ENCODE results near the gene STOX2. TPM values are rescaled to one million over a fixed set of nuclear protein-coding genes. Genes with fewer than 3 reads are reported as not detected.

STOX2 gene
- total RNA-seq, 5 donors from 2014 or later (not counting 1 experiment from before 2014, with no cell fraction given): 0.22 to 0.50 TPM; not detected in 3

GRCh38 chr4:183909801-183910200 is 4.7 kb downstream of the STOX2 start:
- WGBS (ENCODE audit: insufficient coverage): no CpG with 5 or more reads among the region's 5 CpGs
- Histone ChIP-seq H3K27me3 (replicated peaks in 1 of 2; ENCODE audit: control insufficient read depth in 2 of 2, extremely low read depth in 1 of 2, insufficient read depth in 2 of 2, low read length in 1 of 2) (peaks cover 17 to 26% of the 10 kb centered on the region in 2 experiments), H3K4me1 (ENCODE audit: control insufficient read depth in 1 of 2, extremely low read depth in 1 of 2, insufficient read depth in 2 of 2, low read length in 2 of 2) (peaks cover 2 to 19% of the 10 kb centered on the region in 2 experiments), H3K9me3 (no peaks in the 10 kb centered on the region), H3K36me3 (ENCODE audit: control insufficient read depth in 2 of 2, extremely low read depth in 1 of 2, insufficient read depth in 1 of 2, low read length in 1 of 2) (no peaks in the 10 kb centered on the region), H3K27ac (ENCODE audit: low read length) (no peak overlapping the region), H3K4me3 (ENCODE audit: control insufficient read depth in 1 of 2, extremely low read depth in 1 of 2, low read length in 1 of 2) (no peak overlapping the region)
- ChIA-PET CTCF (no interaction called here), POLR2A (interaction anchor here in 1 of 2 donors (0.7 kb wide), 1 partner anchor 158 kb away, joined by 4 read pairs; no protein-coding TSS in a partner anchor)
- Mint-ChIP-seq H3K9me3 (peaks cover 0 to 4% (median 0%) of the 10 kb centered on the region in 3 donors), H3K36me3 (no peaks in the 10 kb centered on the region), H3K27me3 (peaks cover 27 to 45% of the 10 kb centered on the region in 2 donors), H3K4me3 (no peak overlapping the region), H3K27ac (no peak overlapping the region), H3K4me1 (peaks cover 4 to 7% (median 4%) of the 10 kb centered on the region in 3 donors)
- no peak for ATAC-seq (replicated peaks in 1 of 4)
- DNase-seq: no peak

- POLR2A ChIA-PET: no interaction called here
- H3K4me3 ChIP-seq (ENCODE audit: control insufficient read depth in 1 of 2, extremely low read depth in 1 of 2, low read length in 1 of 2): no peak overlapping the region
- Mint-ChIP-seq H3K4me3 (no peak overlapping the region), H3K36me3 (no peaks in the 10 kb centered on the region), H3K9me3 (peaks cover 0 to 4% (median 2%) of the 10 kb centered on the region in 3 donors), H3K4me1 (peaks cover 0 to under 1% (median 0%) of the 10 kb centered on the region in 3 donors), H3K27ac (no peak overlapping the region), H3K27me3 (peaks cover 20 to 29% of the 10 kb centered on the region in 2 donors)
- H3K4me1 ChIP-seq (ENCODE audit: control insufficient read depth in 1 of 2, extremely low read depth in 1 of 2, insufficient read depth in 2 of 2, low read length in 2 of 2): peaks cover 0 to under 1% of the 10 kb centered on the region in 2 experiments
- WGBS (ENCODE audit: insufficient coverage): 94% methylated on average over 5 of the region's 8 CpGs
- CTCF ChIA-PET: no interaction called here
- ATAC-seq (replicated peaks in 1 of 4) (no peak), DNase-seq (no peak)
- no peaks in the 10 kb centered on the region for H3K9me3 ChIP-seq
- no peak overlapping the region for H3K27ac ChIP-seq (ENCODE audit: low read length)
- no peaks in the 10 kb centered on the region for H3K36me3 ChIP-seq (ENCODE audit: control insufficient read depth in 2 of 2, extremely low read depth in 1 of 2, insufficient read depth in 1 of 2, low read length in 1 of 2)
- H3K27me3 ChIP-seq (replicated peaks in 1 of 2; ENCODE audit: control insufficient read depth in 2 of 2, extremely low read depth in 1 of 2, insufficient read depth in 2 of 2, low read length in 1 of 2): peaks cover 0 to 13% of the 10 kb centered on the region in 2 experiments
These were observed 7.5 kb downstream of the STOX2 start for GRCh38 chr4:183912585-183912984.

- H3K36me3 ChIP-seq (ENCODE audit: control insufficient read depth in 2 of 2, extremely low read depth in 1 of 2, insufficient read depth in 1 of 2, low read length in 1 of 2): no peaks in the 10 kb centered on the region
These were observed 10.9 kb downstream of the STOX2 start for GRCh38 chr4:183915976-183916375.

GRCh38 chr4:183918696-183919095 is 13.6 kb downstream of the STOX2 start:
- WGBS (ENCODE audit: insufficient coverage): 72% methylated on average over 7 of the region's 10 CpGs
- ChIA-PET CTCF (no interaction called here), POLR2A (no interaction called here)

More at GRCh38 chr4:183915976-183916375, 10.9 kb downstream of the STOX2 start:
- H3K9me3 Mint-ChIP-seq: peaks cover 0 to 2% (median 0%) of the 10 kb centered on the region in 3 donors
- no peaks in the 10 kb centered on the region for H3K4me1 Mint-ChIP-seq
- H3K4me1 ChIP-seq (ENCODE audit: control insufficient read depth in 1 of 2, extremely low read depth in 1 of 2, insufficient read depth in 2 of 2, low read length in 2 of 2): no peaks in the 10 kb centered on the region
- ChIA-PET POLR2A (no interaction called here), CTCF (no interaction called here)
- H3K27ac Mint-ChIP-seq: no peak overlapping the region
- no peaks in the 10 kb centered on the region for H3K9me3 ChIP-seq
- H3K4me3 ChIP-seq (ENCODE audit: control insufficient read depth in 1 of 2, extremely low read depth in 1 of 2, low read length in 1 of 2): no peak overlapping the region
- 90% methylated on average over 2 of the region's 6 CpGs for WGBS (ENCODE audit: insufficient coverage)
- H3K36me3 Mint-ChIP-seq: no peaks in the 10 kb centered on the region
- H3K27ac ChIP-seq (ENCODE audit: low read length): no peak overlapping the region
- H3K27me3 Mint-ChIP-seq: peaks cover 0 to 7% of the 10 kb centered on the region in 2 donors
- H3K4me3 Mint-ChIP-seq: no peak overlapping the region
- peaks cover 0 to 7% of the 10 kb centered on the region in 2 experiments for H3K27me3 ChIP-seq (replicated peaks in 1 of 2; ENCODE audit: control insufficient read depth in 2 of 2, extremely low read depth in 1 of 2, insufficient read depth in 2 of 2, low read length in 1 of 2)
- no peak for ATAC-seq (replicated peaks in 1 of 4)
- DNase-seq: no peak

GRCh38 chr4:183919141-183919540 is 14.0 kb downstream of the STOX2 start:
- H3K4me1 ChIP-seq (ENCODE audit: control insufficient read depth in 1 of 2, extremely low read depth in 1 of 2, insufficient read depth in 2 of 2, low read length in 2 of 2): no peaks in the 10 kb centered on the region
- ATAC-seq (replicated peaks in 1 of 4) (no peak), DNase-seq (no peak)
- H3K4me1 Mint-ChIP-seq: no peaks in the 10 kb centered on the region
- peaks cover 2 to 8% of the 10 kb centered on the region in 2 donors for H3K27me3 Mint-ChIP-seq
- no peaks in the 10 kb centered on the region for H3K9me3 ChIP-seq
- H3K9me3 Mint-ChIP-seq: peaks cover 0 to 2% (median 0%) of the 10 kb centered on the region in 3 donors
- H3K27me3 ChIP-seq (replicated peaks in 1 of 2; ENCODE audit: control insufficient read depth in 2 of 2, extremely low read depth in 1 of 2, insufficient read depth in 2 of 2, low read length in 1 of 2): peaks cover 0 to 10% of the 10 kb centered on the region in 2 experiments
- no peak overlapping the region for H3K27ac Mint-ChIP-seq
- no peak overlapping the region for H3K4me3 Mint-ChIP-seq
- H3K4me3 ChIP-seq (ENCODE audit: control insufficient read depth in 1 of 2, extremely low read depth in 1 of 2, low read length in 1 of 2): no peak overlapping the region
- no peaks in the 10 kb centered on the region for H3K36me3 ChIP-seq (ENCODE audit: control insufficient read depth in 2 of 2, extremely low read depth in 1 of 2, insufficient read depth in 1 of 2, low read length in 1 of 2)
- 91% methylated on average over 11 of the region's 12 CpGs for WGBS (ENCODE audit: insufficient coverage)
- no peak overlapping the region for H3K27ac ChIP-seq (ENCODE audit: low read length)
- ChIA-PET CTCF (no interaction called here), POLR2A (no interaction called here)
- no peaks in the 10 kb centered on the region for H3K36me3 Mint-ChIP-seq

More at GRCh38 chr4:183918696-183919095, 13.6 kb downstream of the STOX2 start:
- no peaks in the 10 kb centered on the region for H3K36me3 Mint-ChIP-seq
- no peaks in the 10 kb centered on the region for H3K9me3 ChIP-seq
- peaks cover 0 to 11% of the 10 kb centered on the region in 2 donors for H3K27me3 Mint-ChIP-seq
- no peaks in the 10 kb centered on the region for H3K4me1 Mint-ChIP-seq
- H3K27ac ChIP-seq (ENCODE audit: low read length): no peak overlapping the region
- no peaks in the 10 kb centered on the region for H3K36me3 ChIP-seq (ENCODE audit: control insufficient read depth in 2 of 2, extremely low read depth in 1 of 2, insufficient read depth in 1 of 2, low read length in 1 of 2)
- no peak overlapping the region for H3K4me3 ChIP-seq (ENCODE audit: control insufficient read depth in 1 of 2, extremely low read depth in 1 of 2, low read length in 1 of 2)
- H3K27ac Mint-ChIP-seq: no peak overlapping the region
- DNase-seq: no peak
- ATAC-seq (replicated peaks in 1 of 4): no peak
- no peak overlapping the region for H3K4me3 Mint-ChIP-seq
- no peaks in the 10 kb centered on the region for H3K4me1 ChIP-seq (ENCODE audit: control insufficient read depth in 1 of 2, extremely low read depth in 1 of 2, insufficient read depth in 2 of 2, low read length in 2 of 2)
- H3K9me3 Mint-ChIP-seq: peaks cover 0 to 2% (median 0%) of the 10 kb centered on the region in 3 donors
- peaks cover 0 to 7% of the 10 kb centered on the region in 2 experiments for H3K27me3 ChIP-seq (replicated peaks in 1 of 2; ENCODE audit: control insufficient read depth in 2 of 2, extremely low read depth in 1 of 2, insufficient read depth in 2 of 2, low read length in 1 of 2)

- Mint-ChIP-seq H3K27ac (no peak overlapping the region), H3K36me3 (no peaks in the 10 kb centered on the region), H3K9me3 (no peaks in the 10 kb centered on the region), H3K4me3 (no peak overlapping the region), H3K4me1 (no peaks in the 10 kb centered on the region), H3K27me3 (peaks cover 6 to 8% of the 10 kb centered on the region in 2 donors)
- H3K4me3 ChIP-seq (ENCODE audit: control insufficient read depth in 1 of 2, extremely low read depth in 1 of 2, low read length in 1 of 2): no peak overlapping the region
- ATAC-seq (replicated peaks in 1 of 4): no peak
- ChIA-PET CTCF (no interaction called here), POLR2A (no interaction called here)
- no peak for DNase-seq
- H3K27ac ChIP-seq (ENCODE audit: low read length): no peak overlapping the region
- WGBS (ENCODE audit: insufficient coverage): 60% methylated on average over 1 of the region's 3 CpGs
- no peaks in the 10 kb centered on the region for H3K36me3 ChIP-seq (ENCODE audit: control insufficient read depth in 2 of 2, extremely low read depth in 1 of 2, insufficient read depth in 1 of 2, low read length in 1 of 2)
- no peaks in the 10 kb centered on the region for H3K4me1 ChIP-seq (ENCODE audit: control insufficient read depth in 1 of 2, extremely low read depth in 1 of 2, insufficient read depth in 2 of 2, low read length in 2 of 2)
- H3K27me3 ChIP-seq (replicated peaks in 1 of 2; ENCODE audit: control insufficient read depth in 2 of 2, extremely low read depth in 1 of 2, insufficient read depth in 2 of 2, low read length in 1 of 2): peaks cover 0 to 16% of the 10 kb centered on the region in 2 experiments
- H3K9me3 ChIP-seq: no peaks in the 10 kb centered on the region
These were observed 15.4 kb downstream of the STOX2 start for GRCh38 chr4:183920512-183920911.

GRCh38 chr4:183921335-183921734 is 16.2 kb downstream of the STOX2 start:
- Mint-ChIP-seq H3K4me3 (no peak overlapping the region), H3K9me3 (no peaks in the 10 kb centered on the region), H3K27ac (no peak overlapping the region), H3K36me3 (no peaks in the 10 kb centered on the region), H3K4me1 (no peaks in the 10 kb centered on the region), H3K27me3 (peaks cover 6 to 8% of the 10 kb centered on the region in 2 donors)
- Histone ChIP-seq H3K27ac (ENCODE audit: low read length) (no peak overlapping the region), H3K4me1 (ENCODE audit: control insufficient read depth in 1 of 2, extremely low read depth in 1 of 2, insufficient read depth in 2 of 2, low read length in 2 of 2) (no peaks in the 10 kb centered on the region), H3K9me3 (no peaks in the 10 kb centered on the region), H3K4me3 (ENCODE audit: control insufficient read depth in 1 of 2, extremely low read depth in 1 of 2, low read length in 1 of 2) (no peak overlapping the region), H3K27me3 (replicated peaks in 1 of 2; ENCODE audit: control insufficient read depth in 2 of 2, extremely low read depth in 1 of 2, insufficient read depth in 2 of 2, low read length in 1 of 2) (peaks cover 0 to 16% of the 10 kb centered on the region in 2 experiments), H3K36me3 (ENCODE audit: control insufficient read depth in 2 of 2, extremely low read depth in 1 of 2, insufficient read depth in 1 of 2, low read length in 1 of 2) (no peaks in the 10 kb centered on the region)
- ATAC-seq (replicated peaks in 1 of 4) (no peak), DNase-seq (no peak)
- ChIA-PET CTCF (no interaction called here), POLR2A (no interaction called here)
- no CpG with 5 or more reads among the region's 2 CpGs for WGBS (ENCODE audit: insufficient coverage)

Data from T-cell (primary cell).